GM10266 (cell line): ENCODE results near the gene DNAH3.

Source experiments
- DNase-seq: peaks from one replicate; pipeline ENCODE4 v3.0.0; 2012; ENCODE audit errors: extremely low spot score
- CTCF ChIP-seq: IDR thresholded peaks from 2 replicates; pipeline ENCODE4 v1.5.1; 2012; ENCODE audit warnings: mild to moderate bottlenecking, low read depth; ENCODE audit not compliant: control insufficient read depth, insufficient read depth; ENCODE audit errors: missing control alignments

The DNAH3 gene

GRCh38 chr16:21167360-21167759, 16.7 kb upstream of the DNAH3 start:
- DNase-seq, result no peak
- no peak for TF ChIP-seq CTCF

- TF ChIP-seq CTCF, result no peak
- DNase-seq, result no peak
Observed at GRCh38 chr16:21166561-21166961, 15.9 kb upstream of the DNAH3 start.

GRCh38 chr16:21164521-21165168, 14.0 kb upstream of the DNAH3 start:
- DNase-seq, result no peak
- no peak for TF ChIP-seq CTCF

- no peak for TF ChIP-seq CTCF
- DNase-seq, result no peak
Observed at GRCh38 chr16:21163576-21163975, 12.9 kb upstream of the DNAH3 start.

GRCh38 chr16:21162661-21163151, 12.1 kb upstream of the DNAH3 start:
- no peak for DNase-seq

GRCh38 chr16:21161211-21161610, 10.6 kb upstream of the DNAH3 start:
- DNase-seq, result no peak
- TF ChIP-seq CTCF, result no peak

More at GRCh38 chr16:21162661-21163151, 12.1 kb upstream of the DNAH3 start:
- TF ChIP-seq CTCF, result no peak

- DNase-seq, result no peak
- no peak for TF ChIP-seq CTCF
Observed at GRCh38 chr16:21160276-21160675, 9.6 kb upstream of the DNAH3 start.
